Measurements from ENCODE around the gene GBX1.

The GBX1 gene

DNA sequence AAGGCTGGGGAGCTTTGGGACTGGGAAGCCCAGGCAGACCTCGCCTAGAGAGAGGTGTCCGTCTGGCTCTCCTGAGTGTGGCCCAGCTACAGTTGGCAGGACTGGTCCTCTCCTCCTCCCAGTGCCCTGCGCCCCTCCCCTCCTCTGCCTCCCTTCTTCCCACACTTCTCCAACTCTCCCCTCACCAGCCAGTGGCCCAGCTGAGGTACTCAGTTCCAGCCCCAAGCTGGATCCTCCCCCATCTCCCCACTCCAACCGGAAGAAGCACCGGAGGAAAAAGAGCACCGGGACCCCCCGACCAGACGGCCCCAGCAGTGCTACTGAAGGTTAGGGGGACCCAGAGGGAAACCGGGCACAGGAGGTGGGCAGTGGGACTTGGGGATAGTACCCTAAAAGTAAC lies 27.7 kb downstream of the GBX1 start:
- no peak for DNase-seq (ENCODE audit: low read depth, low spot score)

- DNase-seq (ENCODE audit: low read depth, low spot score): no peak
Observed at GRCh38 chr7:151139071-151139790, 28.3 kb downstream of the GBX1 start.

DNA sequence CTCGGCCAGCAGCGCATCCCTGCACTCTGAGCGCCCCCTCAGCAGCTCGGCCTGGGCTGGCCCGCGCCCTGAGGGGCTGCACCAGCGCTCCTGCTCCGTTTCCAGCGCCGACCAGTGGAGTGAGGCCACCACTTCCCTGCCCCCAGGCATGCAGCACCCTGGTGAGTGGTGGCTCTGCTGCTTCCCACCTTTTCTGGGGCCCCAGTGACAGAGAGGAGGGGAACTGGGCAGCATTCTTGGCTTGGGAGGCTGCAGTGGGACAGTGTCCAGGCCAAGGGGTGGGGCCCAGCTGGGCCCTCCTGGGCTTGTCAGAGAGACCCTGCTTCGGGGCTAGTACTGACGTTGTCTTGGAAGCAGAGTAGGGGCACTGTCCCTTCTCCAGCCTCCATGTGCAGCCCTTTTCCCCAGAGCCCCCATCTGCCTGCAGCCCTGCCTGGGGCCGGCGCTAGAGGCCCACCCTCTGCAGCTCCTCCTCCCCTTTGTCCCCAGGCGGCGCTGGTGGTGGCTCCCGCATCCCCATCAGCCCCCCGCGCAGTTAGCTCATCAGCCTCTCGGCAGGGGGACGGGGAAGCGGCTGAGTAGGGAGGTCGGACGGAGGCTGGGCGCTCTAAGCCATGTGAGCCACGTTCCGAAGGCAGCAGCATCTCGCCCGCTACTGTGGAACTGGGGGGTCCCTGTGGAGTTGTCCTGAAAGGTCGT lies 29.2 kb downstream of the GBX1 start:
- DNase-seq (ENCODE audit: low read depth, low spot score): no peak

GRCh38 chr7:151137791-151138152 lies 29.7 kb downstream of the GBX1 start:
- no peak for DNase-seq (ENCODE audit: low read depth, low spot score)

DNA sequence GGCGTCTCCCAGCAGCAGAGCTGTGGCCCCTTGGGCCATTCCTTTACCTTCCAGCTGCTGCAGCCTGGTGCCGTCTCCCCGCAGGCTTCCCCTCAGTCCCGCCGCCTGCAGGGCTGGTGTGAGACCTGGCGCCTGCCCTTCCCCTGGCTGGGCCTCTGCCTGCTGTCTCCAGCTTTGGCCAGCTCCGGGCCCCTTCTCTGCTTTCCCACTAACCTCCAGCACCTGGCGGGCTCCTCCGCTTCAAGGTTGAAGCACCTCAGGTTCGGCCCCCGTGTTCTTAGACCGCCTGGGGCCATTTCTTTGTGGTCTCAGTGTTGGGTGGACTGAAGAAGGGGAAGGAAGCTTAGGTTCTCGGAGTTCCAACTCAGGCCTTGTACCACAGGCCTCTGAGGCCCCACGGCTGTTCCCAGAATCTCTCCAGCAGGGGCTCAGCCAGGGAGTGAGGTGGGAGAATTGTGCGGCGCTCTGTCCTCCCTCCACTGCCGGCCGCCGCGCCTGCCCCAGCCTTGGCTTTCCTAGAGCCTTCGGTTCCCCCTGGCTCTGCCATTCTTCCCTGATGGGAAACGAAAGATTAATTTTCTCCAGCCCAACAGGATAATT lies 30.3 kb downstream of the GBX1 start:
- DNase-seq (ENCODE audit: low read depth, low spot score): no peak

DNA sequence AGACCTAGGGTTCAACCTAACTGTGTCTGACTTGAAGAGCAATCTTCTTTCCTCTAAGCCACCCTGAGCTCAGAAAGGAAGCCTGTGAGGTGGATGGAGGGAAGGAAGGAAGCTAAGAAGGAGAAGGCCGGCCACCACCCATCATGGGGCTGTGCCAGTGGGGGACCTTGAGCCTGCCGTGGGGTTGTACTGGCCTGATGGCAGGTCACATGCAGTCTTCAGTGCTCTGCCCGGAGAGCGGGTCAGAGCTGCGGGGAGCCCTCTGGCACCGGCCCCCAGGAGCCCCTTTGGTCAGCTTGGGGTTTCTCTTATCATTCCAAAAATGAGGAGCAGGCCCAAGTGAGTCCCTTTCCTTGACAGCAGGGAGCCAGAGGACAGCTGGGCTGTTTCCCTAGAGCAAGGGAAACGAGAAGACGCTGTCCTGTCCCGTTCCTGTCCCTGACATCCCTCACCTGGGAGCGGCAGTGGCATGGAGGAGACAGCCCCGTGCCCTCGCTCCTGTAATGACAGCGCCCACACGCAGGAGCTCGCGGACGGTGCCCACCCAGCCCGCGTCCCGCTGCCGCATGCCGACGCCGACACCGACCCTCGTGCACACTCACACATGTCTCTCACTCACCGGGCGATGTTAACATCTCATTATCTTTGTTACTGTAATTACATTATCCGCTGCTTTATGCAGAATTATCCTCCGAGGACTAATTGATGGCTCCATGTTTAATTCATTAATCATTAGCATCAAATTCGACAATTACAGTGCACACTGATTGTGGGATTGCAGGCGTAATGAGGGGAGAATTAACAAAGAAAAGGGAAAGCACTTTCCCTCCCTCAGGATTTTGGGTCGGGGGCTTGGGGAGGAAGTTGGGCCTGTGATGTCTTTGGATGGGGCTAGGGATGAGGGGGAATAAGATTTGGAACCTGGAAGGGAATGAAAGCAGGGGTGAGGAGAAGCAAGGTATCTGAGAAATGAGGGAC lies 31.3 kb downstream of the GBX1 start:
- no peak for DNase-seq (ENCODE audit: low read depth, low spot score)

- DNase-seq (ENCODE audit: low read depth, low spot score): no peak
Observed at GRCh38 chr7:151135525-151135845, 32.0 kb downstream of the GBX1 start.

DNA sequence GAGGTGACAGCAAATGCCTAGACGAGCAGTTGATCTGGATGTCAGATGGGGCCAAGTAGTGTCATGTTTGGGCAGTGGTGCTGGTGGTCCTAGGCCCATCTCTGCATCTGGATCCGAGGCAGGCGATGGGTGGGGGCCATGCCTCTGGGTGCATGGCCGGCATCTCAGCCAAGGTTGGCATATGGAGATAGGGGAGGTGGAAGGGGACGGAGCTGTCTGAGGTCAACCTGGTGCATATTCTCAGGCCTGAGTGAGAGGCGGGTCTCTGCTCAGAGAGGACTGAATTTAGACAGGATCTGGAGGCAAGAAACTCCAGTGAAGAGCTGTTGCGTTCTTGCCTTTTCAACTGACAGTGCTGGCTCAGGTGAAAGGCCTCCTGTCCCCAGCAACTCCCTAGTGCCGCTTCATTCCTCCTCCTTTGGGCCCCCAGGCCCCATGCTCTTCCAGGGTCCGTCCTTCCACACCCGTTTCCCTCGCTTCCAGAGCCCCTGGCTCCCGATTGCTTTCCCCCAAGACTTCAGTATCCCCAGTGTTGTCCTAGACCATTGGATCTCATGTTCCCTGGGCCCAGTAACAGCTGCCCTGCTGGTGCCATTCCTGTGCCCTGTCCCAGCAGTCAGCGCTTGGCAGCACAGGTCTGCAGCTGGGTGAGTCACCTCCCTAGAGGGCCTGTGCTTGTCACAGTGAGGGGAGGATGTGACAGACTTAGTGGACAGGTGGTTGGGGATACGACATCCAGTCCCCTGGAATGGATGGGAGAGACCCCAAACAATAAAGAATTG lies 32.6 kb downstream of the GBX1 start:
- no peak for DNase-seq (ENCODE audit: low read depth, low spot score)

DNA sequence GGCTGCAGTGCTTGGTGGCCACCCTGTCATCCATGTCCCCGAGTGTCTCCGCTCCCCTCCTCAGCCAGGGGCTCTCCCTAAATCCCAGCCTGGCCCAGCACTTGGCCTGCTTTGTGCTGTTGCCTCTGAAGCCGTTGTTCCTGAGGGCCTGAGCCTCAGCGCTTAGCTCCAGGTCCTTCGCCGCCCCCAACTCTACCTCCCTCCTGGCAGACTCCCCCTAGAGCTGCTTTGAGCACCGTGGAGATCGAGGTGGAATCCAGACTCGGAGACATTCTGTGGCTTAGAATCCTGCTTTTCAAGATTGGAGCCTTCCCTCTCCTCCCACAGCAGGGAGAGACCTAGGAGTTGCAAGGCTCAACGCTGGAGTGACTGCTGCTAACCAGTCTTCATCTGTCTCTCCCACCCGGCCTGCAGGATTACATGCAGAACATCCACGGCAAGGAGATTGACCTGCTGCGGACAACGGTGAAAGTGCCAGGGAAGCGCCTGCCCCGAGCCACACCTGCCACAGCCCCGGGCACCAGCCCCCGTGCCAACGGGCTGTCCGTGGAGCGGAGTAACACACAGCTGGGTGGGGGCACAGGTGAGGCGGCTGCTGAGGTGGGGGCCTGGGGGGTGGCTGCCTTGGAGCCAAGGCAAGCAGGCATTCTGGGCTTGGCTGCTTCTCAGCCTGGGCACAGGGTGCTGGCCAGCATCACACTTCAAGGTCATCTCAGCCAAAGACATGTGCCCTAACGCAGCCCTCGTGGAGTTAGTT lies 33.3 kb downstream of the GBX1 start:
- DNase-seq (ENCODE audit: low read depth, low spot score): no peak

DNA sequence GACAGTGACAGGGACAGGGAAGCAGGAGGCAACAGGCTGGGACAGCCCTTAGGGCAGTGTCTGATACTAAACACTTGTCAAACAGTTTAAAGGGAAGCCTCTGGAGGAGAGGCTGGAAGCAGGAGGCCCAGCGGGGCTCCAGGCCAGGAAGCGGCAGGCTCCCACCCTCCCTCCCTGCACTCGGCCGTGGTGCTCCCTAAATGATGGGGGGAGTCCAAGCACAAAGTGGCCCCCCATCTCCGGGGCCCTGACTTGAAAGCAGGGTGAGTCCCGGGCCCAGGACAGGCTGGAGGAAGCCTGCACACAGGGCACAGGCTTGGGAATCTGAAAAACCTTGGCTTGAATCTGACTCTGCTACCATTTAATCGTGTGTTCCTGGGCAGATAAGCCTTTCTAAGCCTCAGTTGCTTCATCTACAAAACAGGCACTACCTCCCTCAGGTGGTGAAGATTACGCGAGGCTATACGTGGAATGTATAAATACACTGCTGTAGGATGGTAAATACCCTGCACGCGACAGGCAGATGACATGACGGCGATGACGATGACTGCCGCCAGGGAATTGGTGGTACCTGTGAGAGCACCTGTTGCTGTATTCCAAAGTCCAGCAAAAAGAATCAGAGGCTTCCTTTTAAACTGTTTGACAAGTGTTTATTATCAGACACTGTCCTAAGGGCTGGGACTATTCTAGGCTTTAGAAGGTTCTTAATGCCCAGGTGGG lies 34.1 kb downstream of the GBX1 start:
- no peak for DNase-seq (ENCODE audit: low read depth, low spot score)

- DNase-seq (ENCODE audit: low read depth, low spot score): no peak
Observed at GRCh38 chr7:151132461-151133205, 34.9 kb downstream of the GBX1 start.

DNA sequence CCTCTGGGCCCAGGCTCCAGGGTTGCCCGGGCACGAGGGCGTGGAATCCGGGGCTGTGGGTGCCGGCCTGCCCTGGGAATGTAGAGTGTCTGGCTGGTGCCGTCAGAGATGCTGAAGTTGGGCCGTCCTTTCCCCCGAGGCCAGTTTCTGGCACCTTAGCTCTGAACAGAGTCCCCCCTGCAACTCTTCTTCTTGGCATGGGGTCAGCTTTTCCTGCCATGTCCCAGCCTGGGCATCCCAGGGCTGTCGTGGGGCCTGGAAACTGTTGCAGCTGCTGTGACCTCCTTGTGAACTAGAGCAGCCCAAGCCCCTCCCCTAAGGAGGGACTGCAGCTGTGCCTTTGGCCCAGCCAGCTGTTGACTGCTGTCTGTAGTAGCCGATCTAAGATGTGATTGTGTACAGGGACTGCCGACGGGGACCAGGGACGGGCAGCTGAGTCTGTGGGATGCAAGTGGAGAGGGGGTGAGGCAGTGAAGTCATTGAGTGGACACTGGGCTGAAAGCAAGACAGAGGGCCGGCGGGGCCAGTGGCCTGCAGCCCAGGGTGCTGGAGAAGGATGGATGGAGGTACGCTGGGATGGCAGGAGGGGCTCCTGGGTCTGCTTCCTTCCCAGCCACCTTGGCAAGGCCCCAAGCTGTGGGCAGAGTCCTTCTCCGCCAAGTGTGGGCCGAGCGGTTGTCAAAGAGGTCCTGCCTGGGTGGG lies 35.8 kb downstream of the GBX1 start:
- no peak for DNase-seq (ENCODE audit: low read depth, low spot score)

DNA sequence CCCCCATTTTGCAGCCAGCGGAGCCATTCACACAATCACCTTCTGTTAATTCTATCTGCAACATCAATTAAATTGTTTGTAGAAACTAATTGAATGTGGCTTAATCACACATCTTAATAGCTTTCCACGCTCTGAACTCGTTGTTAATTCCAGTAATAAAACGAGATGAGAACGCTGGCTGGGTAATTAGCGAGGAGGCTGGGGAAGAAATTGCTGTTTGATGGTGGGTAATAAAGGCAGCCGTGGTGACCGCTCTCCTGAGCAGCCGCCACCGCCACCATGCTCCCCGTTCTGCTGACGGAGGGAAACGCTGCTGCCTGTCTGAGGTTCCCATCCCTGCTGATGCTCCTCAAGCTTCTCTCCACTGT lies 36.3 kb downstream of the GBX1 start:
- no peak for DNase-seq (ENCODE audit: low read depth, low spot score)

DNA sequence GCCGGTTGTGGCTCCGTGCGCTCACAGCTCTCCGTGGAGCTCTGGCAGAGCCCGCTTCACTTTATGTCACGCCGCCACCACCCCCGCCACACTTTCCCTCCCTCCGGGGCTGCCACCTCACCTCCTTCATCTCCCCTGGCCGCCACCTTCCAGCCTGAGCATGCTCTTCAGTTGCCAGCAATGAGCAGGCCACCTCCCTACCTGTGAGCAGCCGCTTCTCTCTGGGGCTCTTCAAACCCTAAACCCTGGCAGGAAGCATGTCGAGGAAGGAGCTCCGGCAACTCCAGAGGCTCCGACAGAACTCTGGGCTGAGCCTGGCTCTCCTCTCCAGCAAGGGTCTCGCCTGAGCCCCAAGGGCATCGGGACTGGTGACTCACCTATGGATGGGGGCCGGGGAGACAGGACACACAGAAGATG lies 36.7 kb downstream of the GBX1 start:
- no peak for DNase-seq (ENCODE audit: low read depth, low spot score)

DNA sequence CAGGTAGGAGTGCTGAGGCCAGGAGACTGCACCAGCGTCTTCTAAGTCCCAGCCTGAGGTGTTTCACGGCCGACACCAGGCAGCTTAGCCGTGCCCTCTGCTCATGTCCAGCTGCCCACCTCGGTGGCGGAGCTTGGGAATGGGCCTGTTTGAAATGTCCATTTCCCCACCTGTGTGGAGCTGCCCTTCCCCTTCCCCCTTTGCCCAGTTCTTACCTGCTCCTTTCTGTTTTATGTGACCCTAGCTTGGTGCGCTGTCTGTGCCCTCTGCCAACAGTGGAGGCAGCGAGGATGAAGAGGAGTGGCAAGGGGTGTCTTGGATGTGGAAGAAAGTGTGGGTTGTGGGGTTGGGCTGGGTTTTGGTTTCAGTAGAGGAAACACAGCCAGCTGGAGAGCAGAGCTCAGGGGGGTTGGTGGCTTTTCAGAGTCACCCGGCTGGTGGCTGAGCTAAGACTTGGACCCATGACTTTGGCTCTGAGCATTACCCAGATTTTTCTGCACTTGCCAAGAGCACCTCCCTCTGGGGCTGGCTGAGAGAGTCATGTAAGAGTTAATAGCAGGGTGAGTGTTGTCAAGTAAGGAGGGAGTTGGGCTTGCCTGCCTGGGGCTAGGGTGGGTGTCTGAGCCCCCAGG lies 37.4 kb downstream of the GBX1 start:
- DNase-seq (ENCODE audit: low read depth, low spot score): no peak

GRCh38 chr7:151129117-151129959 lies 38.2 kb downstream of the GBX1 start:
- no peak for DNase-seq (ENCODE audit: low read depth, low spot score)

DNA sequence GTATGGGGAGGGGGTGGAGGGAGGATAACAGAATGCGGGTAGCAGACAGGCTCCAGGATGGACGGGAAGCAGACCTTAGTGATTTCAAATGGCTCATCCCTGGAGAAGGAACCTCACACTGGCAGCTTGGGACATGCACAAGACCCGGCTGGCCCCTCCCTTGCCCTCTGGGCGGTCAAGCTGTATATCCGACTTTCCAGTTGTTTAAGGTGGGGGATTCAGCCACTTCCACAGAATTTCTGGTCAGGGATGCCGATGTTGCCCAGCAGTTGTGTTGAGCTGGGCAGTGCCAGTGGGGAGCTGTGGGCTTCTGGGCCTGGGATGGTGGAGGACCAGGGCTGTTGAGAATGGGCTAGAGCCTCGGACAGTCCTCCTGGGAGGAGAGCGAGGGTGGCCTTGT lies 38.8 kb downstream of the GBX1 start:
- no peak for DNase-seq (ENCODE audit: low read depth, low spot score)

All from iPS DF 19.7 (cell line).